ENCODE measurements around the gene PTGDR2. TPM values are rescaled to one million over a fixed set of nuclear protein-coding genes. Genes with fewer than 3 reads are reported as not detected.
"Not testable (repeated sequence)": the region's sequence is repeated elsewhere in the genome, so short reads cannot be mapped to it uniquely, and the experiment has no call there.

Gene PTGDR2
- total RNA-seq, 2 donors from 2014 or later: 0.25 TPM; not detected in 1

DNA sequence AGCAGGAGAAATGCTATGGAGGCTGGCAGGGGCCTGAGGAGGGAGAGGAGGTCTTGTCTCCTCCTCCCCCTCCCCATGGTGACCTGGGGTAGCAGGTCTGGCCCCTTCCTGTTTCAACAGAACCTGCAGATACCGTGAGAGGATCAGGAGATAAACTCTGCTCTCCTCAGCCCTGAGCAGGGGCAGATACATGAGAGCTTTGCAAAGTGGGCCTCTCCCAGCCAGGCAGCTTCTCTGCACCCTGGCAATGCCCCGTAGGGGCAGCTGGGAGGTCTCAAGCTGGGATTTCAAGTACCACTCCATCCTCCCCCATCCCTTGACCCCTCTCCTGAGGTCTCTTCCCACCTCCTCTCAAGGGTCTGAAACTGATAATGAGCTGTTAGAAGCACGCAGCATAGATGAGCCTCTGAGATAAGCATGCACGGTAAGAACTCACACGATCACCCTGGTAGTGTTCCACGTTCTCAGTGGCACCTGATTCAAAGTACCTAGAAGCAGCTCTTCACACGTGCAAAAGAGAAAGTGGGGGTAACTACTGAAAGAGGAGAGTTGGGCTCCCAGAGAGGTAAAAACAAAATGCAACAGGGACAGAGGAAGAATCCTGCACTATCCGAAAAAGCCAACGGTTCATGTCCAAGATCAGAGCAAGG is 18.8 kb downstream of the PTGDR2 start:
- Mint-ChIP-seq H3K27ac (no peak overlapping the region), H3K9me3 (peaks cover 4 to 7% of the 10 kb centered on the region in 2 donors), H3K36me3 (peaks cover 2 to 5% of the 10 kb centered on the region in 2 donors)
- ATAC-seq: no peak
- no peak for DNase-seq (ENCODE audit: low spot score in 2 of 2)

DNA sequence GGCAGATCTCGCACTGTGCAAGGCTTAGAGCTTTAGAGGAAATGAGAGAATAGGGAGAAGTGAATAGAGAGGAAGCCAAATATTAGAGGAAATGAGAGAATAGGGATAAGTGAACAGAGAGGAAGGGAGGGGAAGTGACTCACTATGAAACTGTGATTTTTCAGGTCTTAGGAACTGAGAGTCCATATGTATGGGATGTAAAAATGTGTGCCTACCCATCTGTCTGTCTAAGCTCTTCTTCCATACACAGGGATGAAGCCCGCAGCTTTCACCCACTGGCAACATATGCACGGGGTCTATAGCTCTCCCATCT is 20.3 kb downstream of the PTGDR2 start:
- DNase-seq (ENCODE audit: low spot score in 2 of 2) (no peak), ATAC-seq (no peak)
- Mint-ChIP-seq H3K27ac (no peak overlapping the region), H3K9me3 (no peaks in the 10 kb centered on the region), H3K36me3 (no peaks in the 10 kb centered on the region)

DNA sequence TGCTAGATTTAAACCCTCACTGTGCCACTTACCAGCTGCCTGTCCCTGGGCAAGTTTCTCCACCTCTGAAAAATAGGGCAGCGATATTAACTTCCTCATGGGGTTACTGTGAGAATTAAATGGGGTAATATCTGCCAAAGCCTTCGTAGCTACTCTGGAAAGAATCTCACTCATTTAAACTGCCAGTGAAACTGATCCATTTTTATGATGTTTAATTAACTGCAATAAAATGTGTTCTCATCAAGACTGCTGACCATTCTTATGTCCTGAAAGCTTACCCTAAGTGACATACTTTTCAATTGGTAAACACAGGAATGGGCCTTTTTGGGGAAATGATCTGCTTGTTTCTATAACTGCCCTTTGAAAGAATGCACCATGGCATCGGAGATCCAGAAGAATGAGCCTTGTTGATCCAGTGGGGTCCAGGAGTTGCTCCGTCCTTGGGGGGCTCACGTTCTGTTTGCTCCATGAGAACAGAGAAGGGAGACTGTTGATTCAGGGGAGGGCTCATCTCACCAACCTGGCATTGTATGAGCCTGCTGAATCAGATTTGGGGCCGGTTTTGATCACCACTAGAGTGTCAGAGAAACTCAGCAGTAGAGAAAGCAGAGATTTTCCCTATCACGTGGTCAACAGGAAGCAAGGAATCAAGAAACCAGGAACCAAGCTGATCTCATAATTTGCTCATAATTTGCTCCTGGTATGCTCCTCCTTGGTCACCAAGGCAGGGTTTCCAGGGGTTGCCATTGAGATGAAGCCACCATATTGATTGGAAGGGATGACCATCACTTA is 20.8 kb downstream of the PTGDR2 start:
- DNase-seq (ENCODE audit: low spot score in 2 of 2): no peak
- H3K9me3 Mint-ChIP-seq: no peaks in the 10 kb centered on the region
- no peak for ATAC-seq
- peak overlapping the region in 1 of 2 donors; percentile 2 for H3K27ac Mint-ChIP-seq
- H3K36me3 Mint-ChIP-seq: no peaks in the 10 kb centered on the region

DNA sequence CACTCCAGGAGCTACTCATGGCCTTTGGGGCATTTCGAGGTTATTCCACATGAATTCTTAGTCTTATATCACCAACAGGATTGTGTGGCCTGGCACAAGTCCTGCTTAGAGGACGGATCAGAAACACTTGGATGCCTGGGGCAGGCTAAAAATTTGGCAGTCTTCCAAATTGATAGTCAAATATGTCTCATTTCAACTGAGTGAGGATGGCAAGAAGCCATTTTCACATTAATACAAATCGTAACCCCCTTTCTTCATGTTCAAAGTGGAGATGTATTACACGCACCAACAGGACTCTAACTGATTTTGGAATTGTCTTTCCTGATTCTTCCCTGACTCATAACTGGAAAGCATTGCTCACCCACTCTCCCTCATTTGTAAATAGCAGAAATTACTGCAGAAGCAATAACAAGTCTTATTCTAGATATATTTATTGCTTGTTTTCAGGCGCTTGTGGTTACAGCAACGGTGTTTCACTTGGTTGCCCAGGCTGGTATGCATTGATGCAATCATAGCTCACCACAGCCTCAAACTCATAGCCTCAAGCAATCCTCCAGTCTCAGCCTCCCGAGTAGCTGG is 24.2 kb downstream of the PTGDR2 start:
- Mint-ChIP-seq H3K27ac (no peak overlapping the region), H3K36me3 (no peaks in the 10 kb centered on the region), H3K9me3 (no peaks in the 10 kb centered on the region)
- ATAC-seq (no peak), DNase-seq (ENCODE audit: low spot score in 2 of 2) (no peak)

DNA sequence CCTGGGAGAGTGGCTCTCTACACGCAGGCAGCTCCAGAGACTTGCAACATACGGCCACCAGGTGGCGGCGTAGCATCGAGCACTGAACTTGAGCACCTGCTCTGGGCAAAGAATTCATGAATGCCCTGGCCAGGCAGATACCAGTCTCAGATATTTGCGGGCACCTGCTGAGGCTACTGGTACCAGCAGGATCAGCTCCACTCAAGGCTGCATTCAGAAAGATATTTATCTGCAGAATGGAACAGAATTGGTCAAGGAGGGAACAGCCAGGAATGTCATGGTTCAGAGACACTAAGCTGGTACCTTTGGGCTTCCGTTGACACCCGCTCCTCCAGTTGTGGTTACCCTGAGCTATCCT is 24.6 kb downstream of the PTGDR2 start:
- no peaks in the 10 kb centered on the region for H3K9me3 Mint-ChIP-seq
- peak; percentile 72 to 83 for DNase-seq (ENCODE audit: low spot score in 2 of 2)
- no peak overlapping the region for H3K27ac Mint-ChIP-seq
- peak; percentile 90 to 94 for ATAC-seq
- no peaks in the 10 kb centered on the region for H3K36me3 Mint-ChIP-seq

DNA sequence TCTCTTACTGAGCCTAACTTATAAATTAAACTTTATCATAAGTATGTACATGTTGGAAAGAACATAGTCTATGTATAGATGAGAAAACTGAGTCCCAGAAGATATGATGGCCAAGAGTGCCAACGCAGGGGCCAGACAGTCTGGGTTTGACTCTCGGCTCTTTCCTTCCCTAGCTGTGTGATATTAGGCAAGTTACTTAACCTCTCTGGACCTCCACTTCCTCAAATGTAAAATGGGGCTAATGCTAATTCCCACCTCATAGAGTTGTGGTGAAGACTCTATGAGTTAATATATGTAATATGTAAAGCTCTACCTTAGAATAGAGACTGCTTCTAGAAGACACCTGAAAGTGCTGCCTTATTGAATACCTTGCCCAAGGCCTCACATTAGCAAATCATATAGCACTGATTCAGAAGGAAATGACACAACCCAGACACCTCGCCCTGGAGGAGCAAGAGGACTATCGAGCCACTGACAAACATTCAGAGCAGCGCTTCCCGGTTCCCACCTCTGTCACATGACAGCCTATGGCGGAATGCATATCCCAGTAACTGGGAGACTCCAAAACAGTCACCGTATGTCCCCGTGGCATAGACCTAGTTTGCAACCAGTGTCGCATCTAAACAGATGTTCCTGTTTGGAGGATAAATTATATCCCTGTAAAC is 25.1 kb downstream of the PTGDR2 start:
- peak; percentile 25 to 95 for ATAC-seq
- Mint-ChIP-seq H3K9me3 (no peaks in the 10 kb centered on the region), H3K27ac (peak overlapping the region in 1 of 2 donors; percentile 32), H3K36me3 (no peaks in the 10 kb centered on the region)
- DNase-seq (ENCODE audit: low spot score in 2 of 2): no peak

DNA sequence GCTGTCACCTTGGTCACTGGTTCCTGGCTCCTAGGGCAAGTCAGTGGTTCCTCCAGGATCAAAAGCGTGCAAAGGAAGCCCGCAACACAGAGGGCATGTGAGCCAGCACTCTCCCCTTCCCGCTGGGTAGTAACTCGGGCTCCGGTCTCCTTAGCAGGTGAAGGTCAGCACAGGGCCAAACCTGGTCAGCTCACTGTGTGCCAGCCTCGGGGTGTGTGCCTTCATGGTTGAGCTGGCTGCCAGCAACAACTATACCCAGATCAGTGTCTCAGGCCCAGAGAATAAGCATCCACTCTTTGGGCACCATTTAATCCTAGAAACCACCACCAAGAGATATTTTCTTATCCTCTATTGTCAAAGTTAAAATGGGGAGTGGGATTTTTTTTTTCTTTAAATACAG is 30.0 kb downstream of the PTGDR2 start:
- Mint-ChIP-seq H3K27ac (no peak overlapping the region), H3K9me3 (no peaks in the 10 kb centered on the region), H3K36me3 (no peaks in the 10 kb centered on the region)
- DNase-seq (ENCODE audit: low spot score in 2 of 2): no peak
- no peak for ATAC-seq

DNA sequence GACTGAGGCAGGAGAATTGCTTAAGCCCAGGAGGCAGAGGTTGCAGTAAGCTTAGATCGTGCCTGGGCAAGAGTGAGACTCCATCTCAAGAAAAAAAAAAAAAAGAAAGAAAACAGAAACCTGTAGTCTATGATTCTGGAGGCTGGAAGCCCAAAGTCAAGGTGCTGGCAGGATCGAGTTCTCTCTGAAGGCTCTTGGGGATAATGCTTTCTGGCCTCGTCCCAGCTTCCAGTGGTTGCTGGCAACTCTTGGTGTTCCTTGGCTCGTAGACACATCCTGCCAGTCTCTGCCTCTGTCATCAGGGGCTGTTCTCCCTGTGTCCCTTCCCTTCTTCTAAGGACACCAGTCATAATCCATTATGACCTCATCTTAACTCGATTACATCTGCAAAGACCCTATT is 30.6 kb downstream of the PTGDR2 start:
- H3K36me3 Mint-ChIP-seq: no peaks in the 10 kb centered on the region
- no peaks in the 10 kb centered on the region for H3K9me3 Mint-ChIP-seq
- H3K27ac Mint-ChIP-seq: no peak overlapping the region
- ATAC-seq (no peak), DNase-seq (ENCODE audit: low spot score in 2 of 2) (no peak)

DNA sequence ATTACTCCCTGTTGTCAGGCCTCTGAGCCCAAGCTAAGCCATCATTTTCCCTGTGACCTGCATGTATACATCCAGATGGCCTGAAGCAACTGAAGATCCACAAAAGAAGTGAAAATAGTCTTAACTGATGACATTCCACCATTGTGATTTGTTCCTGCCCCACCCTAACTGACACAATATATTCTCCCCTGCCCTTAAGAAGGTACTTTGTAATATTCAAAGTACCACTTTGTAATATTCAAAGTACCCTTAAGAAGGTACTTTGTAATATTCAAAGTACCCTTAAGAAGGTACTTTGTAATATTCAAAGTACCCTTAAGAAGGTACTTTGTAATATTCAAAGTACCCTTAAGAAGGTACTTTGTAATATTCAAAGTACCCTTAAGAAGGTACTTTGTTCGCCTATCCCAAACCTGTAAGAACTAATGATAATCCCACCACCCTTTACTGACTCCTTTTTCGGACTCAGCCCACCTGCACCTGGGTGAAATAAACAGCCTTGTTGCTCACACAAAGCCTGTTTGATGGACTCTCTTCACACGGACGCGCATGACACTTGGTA is 31.9 kb downstream of the PTGDR2 start:
- ATAC-seq; H3K27ac Mint-ChIP-seq; H3K9me3 Mint-ChIP-seq; H3K36me3 Mint-ChIP-seq; DNase-seq (ENCODE audit: low spot score in 2 of 2): not testable (repeated sequence)

DNA sequence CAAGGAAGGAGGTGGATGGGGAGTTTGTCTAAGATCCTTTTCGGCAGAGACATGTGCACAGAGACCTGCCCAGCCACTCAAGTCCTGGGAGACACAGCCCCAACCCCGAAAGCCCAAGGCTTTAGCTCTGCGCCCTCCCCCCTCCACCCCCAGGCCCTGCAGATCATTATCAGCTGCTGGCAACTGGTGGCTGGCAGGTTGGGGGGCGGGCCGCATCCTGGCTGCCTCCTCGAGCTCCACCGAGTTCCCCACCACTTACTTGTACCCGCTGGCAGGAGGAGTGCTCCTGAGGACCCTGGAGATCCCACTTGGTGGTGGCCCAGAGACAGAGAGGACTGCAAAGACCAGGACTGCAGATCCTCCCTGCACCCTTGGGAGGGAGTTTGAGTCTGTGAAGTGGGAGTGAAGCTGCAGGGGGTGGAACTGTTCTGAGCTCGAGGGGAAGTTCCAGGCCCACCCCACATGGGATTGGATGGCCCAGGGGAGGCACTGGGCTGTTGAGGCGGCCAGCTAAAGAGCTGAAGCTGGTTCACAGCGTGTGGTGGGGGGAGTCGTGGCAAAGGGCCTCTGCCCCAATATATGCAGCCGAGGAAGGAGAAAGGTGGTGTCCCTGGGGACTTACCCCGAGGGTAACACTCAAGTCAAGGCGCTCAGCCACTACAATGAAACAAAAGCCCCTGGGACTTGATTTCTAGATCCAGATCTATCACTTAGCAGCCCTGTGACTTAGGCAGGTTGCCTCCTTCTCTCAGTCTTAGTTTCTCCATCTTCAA is 33.7 kb downstream of the PTGDR2 start:
- no peak for ATAC-seq
- peaks cover 0 to 6% of the 10 kb centered on the region in 2 donors for H3K36me3 Mint-ChIP-seq

DNA sequence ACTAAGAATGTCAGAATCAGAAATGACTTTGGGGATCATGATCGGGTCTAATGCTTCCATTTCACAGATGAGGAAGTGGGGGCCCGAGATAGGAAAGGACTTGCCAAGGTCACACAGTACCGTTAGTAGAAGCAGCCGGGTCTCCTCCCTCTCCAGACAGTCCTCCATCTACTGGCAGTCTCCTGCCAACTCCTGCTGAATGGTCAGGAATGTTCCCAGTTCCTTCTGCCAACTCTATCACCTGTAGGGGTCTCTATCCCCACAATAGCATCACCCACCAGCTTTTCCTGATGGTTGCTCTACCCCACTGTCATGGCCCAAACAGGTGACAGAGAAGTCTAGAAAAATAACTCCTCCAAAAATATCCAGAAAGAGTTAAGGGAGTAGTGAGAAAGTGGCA is 37.7 kb downstream of the PTGDR2 start:
- Mint-ChIP-seq H3K36me3 (peaks cover 0 to 10% of the 10 kb centered on the region in 2 donors), H3K27ac (no peak overlapping the region), H3K9me3 (peaks cover 6 to 9% of the 10 kb centered on the region in 2 donors)
- DNase-seq (ENCODE audit: low spot score in 2 of 2) (no peak), ATAC-seq (no peak)

More for the DNA sequence above, 33.7 kb downstream of the PTGDR2 start:
- Mint-ChIP-seq H3K9me3 (peaks cover 0 to 3% of the 10 kb centered on the region in 2 donors), H3K27ac (peak overlapping the region in 1 of 2 donors; percentile 68)
- no peak for DNase-seq (ENCODE audit: low spot score in 2 of 2)

DNA sequence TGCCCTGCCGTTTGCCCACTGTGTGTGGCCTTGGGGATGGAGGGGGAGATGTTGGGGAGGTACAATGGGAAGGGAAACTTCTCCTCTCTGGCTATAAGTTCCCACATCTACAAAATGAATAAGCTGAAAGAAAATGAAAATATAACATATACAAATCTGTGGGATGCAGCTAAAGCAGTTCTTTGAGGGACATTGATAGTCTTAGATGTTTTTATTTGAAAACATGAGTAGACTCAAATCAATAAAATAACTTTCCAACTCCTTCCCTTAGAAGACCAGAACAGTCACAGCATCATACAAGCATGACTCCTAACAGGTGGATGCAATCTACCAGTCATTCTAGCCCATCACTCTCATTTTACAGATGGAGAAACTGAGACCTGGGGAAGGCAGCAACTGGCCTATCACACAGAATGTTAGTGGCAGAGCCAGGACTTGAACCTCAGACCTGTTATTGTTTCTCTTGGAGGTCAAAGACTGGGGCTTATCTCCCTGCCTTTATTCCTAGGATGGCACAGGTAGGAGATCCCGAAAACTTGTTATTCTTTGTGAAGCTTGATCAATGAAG is 39.1 kb downstream of the PTGDR2 start:
- H3K27ac Mint-ChIP-seq: no peak overlapping the region
- DNase-seq (ENCODE audit: low spot score in 2 of 2) (no peak), ATAC-seq (no peak)
- H3K9me3 Mint-ChIP-seq: peaks cover 6 to 9% of the 10 kb centered on the region in 2 donors
- peaks cover 0 to 10% of the 10 kb centered on the region in 2 donors for H3K36me3 Mint-ChIP-seq

DNA sequence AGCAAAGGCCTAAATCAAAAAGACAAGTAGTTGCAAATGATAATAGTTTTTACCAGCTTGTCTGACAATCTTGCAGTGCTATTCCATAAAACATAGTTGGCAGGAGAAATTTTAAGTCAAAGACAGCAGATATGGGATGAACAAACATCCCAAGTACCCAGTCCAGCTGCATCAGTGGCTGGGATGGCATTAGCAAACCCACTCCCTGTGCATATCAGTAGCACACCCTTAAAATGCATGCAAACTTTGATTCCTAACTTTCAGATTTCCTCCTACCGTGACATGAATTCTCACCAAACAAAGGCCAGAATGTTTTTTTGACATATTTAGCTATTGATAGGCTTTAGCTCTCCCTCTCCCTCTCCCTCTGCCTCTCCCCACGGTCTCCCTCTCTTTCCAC is 41.6 kb downstream of the PTGDR2 start:
- peaks cover 6 to 9% of the 10 kb centered on the region in 2 donors for H3K9me3 Mint-ChIP-seq
- no peak for DNase-seq (ENCODE audit: low spot score in 2 of 2)
- ATAC-seq: no peak
- peaks cover 0 to 10% of the 10 kb centered on the region in 2 donors for H3K36me3 Mint-ChIP-seq
- H3K27ac Mint-ChIP-seq: no peak overlapping the region

DNA sequence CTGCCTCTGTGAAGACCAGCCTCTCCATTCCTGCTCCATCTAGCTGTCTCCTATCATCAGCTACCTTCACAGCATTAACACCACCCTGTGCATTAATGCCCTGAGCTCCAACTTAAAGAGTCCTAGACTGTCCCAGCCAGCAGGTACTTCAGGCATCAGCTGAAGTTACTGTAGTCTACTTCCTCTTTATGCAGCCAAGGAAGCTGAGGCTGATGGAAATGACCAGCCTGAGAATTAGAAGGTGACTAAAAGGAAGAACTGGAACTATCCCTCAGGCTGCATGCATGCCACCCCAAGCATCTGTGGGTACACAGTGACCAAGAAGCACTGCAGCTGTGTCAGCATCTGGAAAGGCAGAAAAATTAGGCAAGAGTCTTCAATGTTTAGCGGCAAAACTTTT is 42.4 kb downstream of the PTGDR2 start:
- peaks cover 0 to 10% of the 10 kb centered on the region in 2 donors for H3K36me3 Mint-ChIP-seq
- no peak for DNase-seq (ENCODE audit: low spot score in 2 of 2)
- ATAC-seq: no peak
- no peak overlapping the region for H3K27ac Mint-ChIP-seq
- H3K9me3 Mint-ChIP-seq: peaks cover 6 to 9% of the 10 kb centered on the region in 2 donors

DNA sequence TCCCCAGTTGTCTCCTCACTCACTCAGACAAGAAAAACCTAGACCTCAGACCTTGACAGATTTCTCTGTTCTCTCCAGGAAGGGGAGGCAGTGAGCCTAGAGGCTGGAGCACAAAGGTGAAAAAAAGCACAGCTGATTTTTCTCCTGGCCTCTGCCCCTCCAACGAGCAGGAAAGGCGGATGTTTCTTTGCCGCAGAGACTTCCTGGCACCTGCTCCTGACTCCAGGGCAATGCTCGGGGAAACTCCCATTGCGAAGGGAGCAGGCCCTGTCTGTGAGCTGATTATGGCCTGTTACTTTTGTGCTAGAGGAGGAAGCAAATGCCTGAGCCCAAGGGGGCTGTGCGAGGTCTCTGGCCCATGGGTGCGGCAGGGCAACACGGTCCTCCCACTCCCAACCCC is 45.2 kb downstream of the PTGDR2 start:
- Mint-ChIP-seq H3K9me3 (no peaks in the 10 kb centered on the region), H3K36me3 (no peaks in the 10 kb centered on the region), H3K27ac (no peak overlapping the region)
- DNase-seq (ENCODE audit: low spot score in 2 of 2) (no peak), ATAC-seq (no peak)

DNA sequence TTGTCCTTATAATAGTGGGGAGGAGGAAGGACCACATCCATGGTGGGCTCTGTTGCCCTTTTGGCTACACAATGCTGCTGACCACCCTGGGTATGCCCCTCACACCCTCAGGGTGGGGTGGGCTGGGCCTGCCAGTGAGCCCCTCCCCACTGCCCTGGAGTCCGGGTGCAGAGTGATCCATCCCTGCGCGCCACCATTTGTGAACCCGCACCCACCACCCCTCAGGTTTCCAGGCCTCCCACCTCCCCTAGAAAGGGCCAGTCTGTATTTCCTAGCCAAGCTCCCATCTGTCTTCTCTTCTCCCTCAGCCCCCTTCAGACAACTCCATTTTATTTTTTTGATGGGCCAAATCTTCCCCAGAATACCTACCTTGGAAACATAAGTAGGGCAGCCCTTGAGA is 45.6 kb downstream of the PTGDR2 start:
- no peaks in the 10 kb centered on the region for H3K9me3 Mint-ChIP-seq
- no peak overlapping the region for H3K27ac Mint-ChIP-seq
- DNase-seq (ENCODE audit: low spot score in 2 of 2): no peak
- ATAC-seq: no peak
- no peaks in the 10 kb centered on the region for H3K36me3 Mint-ChIP-seq
